ENCODE data around the gene B3GNT9.

DNA sequence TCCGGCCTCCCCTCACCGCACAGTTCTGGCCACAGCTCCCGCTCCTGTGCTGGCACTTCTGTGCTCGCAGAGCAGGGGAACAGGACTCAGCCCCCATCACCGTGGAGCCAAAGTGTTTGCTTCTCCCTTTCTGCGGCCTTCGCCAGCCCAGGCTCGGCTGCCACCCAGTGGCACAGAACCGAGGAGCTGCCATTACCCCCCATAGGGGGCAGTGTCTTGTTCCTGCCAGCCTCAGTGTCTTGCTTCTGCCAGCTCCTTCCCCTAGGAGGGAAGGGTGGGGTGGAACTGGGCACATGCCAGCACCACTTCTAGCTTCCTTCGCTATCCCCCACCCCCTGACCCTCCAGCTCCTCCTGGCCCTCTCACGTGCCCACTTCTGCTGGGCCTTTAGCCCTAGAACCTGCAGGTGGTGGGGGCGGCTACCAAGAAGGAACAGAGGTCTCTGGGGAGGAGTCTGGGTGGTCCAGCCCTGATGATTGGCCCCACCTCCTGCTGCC is 47.5 kb upstream of the B3GNT9 start:
- TF ChIP-seq CTCF (IDR thresholded peaks at IDR 0.05) (peak; percentile 95), ZFX (IDR thresholded peaks at IDR 0.05; ENCODE audit: borderline replicate concordance) (no peak)

Data from 22Rv1 (cell line).